ENCODE data around the gene ILK.
A peak's percentile ranks its signal among the peaks of the same experiment; 100 is the strongest.

ILK gene

GRCh38 chr11:6603287-6604080, at the start of gene ILK, which contains the start of gene RRP8:
TSS of gene ILK (plus strand) at chr11:6603774. CDS start at chr11:6604272, 498 bp downstream.
TSS of gene RRP8 (minus strand) at chr11:6603616. CDS start at chr11:6603502, 114 bp downstream.
- DNase-seq: peak; percentile 91 to 93

GRCh38 chr11:6554828-6555706, 48.5 kb upstream of the ILK start:
- no peak for DNase-seq

- no peak for DNase-seq
Measured at GRCh38 chr11:6556139-6556949, 47.2 kb upstream of the ILK start.

- no peak for DNase-seq
Measured at GRCh38 chr11:6557063-6557462, 46.5 kb upstream of the ILK start.

- no peak for DNase-seq
Measured at GRCh38 chr11:6557761-6558674, 45.6 kb upstream of the ILK start.

- DNase-seq: no peak
Measured at GRCh38 chr11:6559369-6559768, 44.2 kb upstream of the ILK start.

GRCh38 chr11:6561288-6561687, 42.3 kb upstream of the ILK start:
- no peak for DNase-seq

- DNase-seq: no peak
Measured at GRCh38 chr11:6563121-6563619, 40.4 kb upstream of the ILK start.

GRCh38 chr11:6563667-6564066, 39.9 kb upstream of the ILK start:
- DNase-seq: no peak

- no peak for DNase-seq
Measured at GRCh38 chr11:6565325-6565724, 38.2 kb upstream of the ILK start.

GRCh38 chr11:6565988-6566703, 37.4 kb upstream of the ILK start:
- no peak for DNase-seq

GRCh38 chr11:6566704-6567370, 36.7 kb upstream of the ILK start:
- DNase-seq: no peak

GRCh38 chr11:6567371-6567745, 36.2 kb upstream of the ILK start:
- no peak for DNase-seq

GRCh38 chr11:6568191-6568918, 35.2 kb upstream of the ILK start:
- no peak for DNase-seq

- DNase-seq: no peak
Measured at GRCh38 chr11:6569706-6570105, 33.9 kb upstream of the ILK start.

GRCh38 chr11:6570691-6571427, 32.7 kb upstream of the ILK start:
- no peak for DNase-seq

- DNase-seq: no peak
Measured at GRCh38 chr11:6571434-6572008, 32.1 kb upstream of the ILK start.

GRCh38 chr11:6572215-6572614, 31.4 kb upstream of the ILK start:
- no peak for DNase-seq
